GM12892 (cell line): ENCODE measurements around the gene NDFIP1.
A peak's percentile ranks its signal among the peaks of the same experiment; 100 is the strongest.

Experiments
- DNase-seq: peaks from one replicate; pipeline ENCODE4 v3.0.0; 2011; ENCODE audit not compliant: insufficient read length
- FAIRE-seq: peaks from 2 replicates; lab custom pipeline; 2011; peaks lifted over from hg19 to GRCh38; lab: Jason Lieb, UNC
- POLR2A ChIP-seq: IDR thresholded peaks from 2 replicates; pipeline ENCODE4 v1.6.1; 2011; ENCODE audit warnings: low read depth, low read length, control low read depth
- POLR2AphosphoS5 ChIP-seq: IDR thresholded peaks from 2 replicates; pipeline ENCODE4 v1.6.1; 2011; ENCODE audit warnings: low read depth, low read length, control low read depth
- TAF1 ChIP-seq: IDR thresholded peaks from 2 replicates; pipeline ENCODE4 v1.6.1; 2011; ENCODE audit warnings: low read depth, mild to moderate bottlenecking, control low read depth, low read length, borderline replicate concordance

Gene NDFIP1

GRCh38 chr5:142109331-142110045, 909 bp downstream of the NDFIP1 start:
- FAIRE-seq, result no peak
- TF ChIP-seq POLR2A (no peak), TAF1 (no peak), POLR2AphosphoS5 (no peak)
- DNase-seq, result no peak

- TF ChIP-seq TAF1, result no peak
- TF ChIP-seq POLR2AphosphoS5, result no peak
- no peak for TF ChIP-seq POLR2A
- FAIRE-seq (no peak), DNase-seq (peak; percentile 11)
Measured at GRCh38 chr5:142110046-142110531, 1.5 kb downstream of the NDFIP1 start.

- FAIRE-seq (no peak), DNase-seq (no peak)
- TF ChIP-seq TAF1 (no peak), POLR2A (no peak), POLR2AphosphoS5 (no peak)
Measured at GRCh38 chr5:142110988-142111687, 2.6 kb downstream of the NDFIP1 start.

- FAIRE-seq (no peak), DNase-seq (no peak)
- TF ChIP-seq POLR2AphosphoS5 (no peak), TAF1 (no peak), POLR2A (no peak)
Measured at GRCh38 chr5:142114687-142115086, 6.1 kb downstream of the NDFIP1 start.

- DNase-seq, result no peak
- FAIRE-seq, result no peak
- TF ChIP-seq TAF1 (no peak), POLR2A (no peak), POLR2AphosphoS5 (no peak)
Measured at GRCh38 chr5:142115937-142116614, 7.5 kb downstream of the NDFIP1 start.

GRCh38 chr5:142117579-142118151, 9.1 kb downstream of the NDFIP1 start:
- no peak for FAIRE-seq
- DNase-seq, result no peak
- TF ChIP-seq POLR2AphosphoS5 (no peak), TAF1 (no peak), POLR2A (no peak)

GRCh38 chr5:142118155-142118686, 9.6 kb downstream of the NDFIP1 start:
- no peak for DNase-seq
- peak; percentile 14 for FAIRE-seq
- TF ChIP-seq POLR2A (no peak), POLR2AphosphoS5 (no peak), TAF1 (no peak)

- TF ChIP-seq POLR2AphosphoS5 (no peak), TAF1 (no peak), POLR2A (no peak)
- DNase-seq (no peak), FAIRE-seq (no peak)
Measured at GRCh38 chr5:142119051-142119625, 10.6 kb downstream of the NDFIP1 start.

GRCh38 chr5:142120247-142120935, 11.8 kb downstream of the NDFIP1 start:
- no peak for FAIRE-seq
- TF ChIP-seq POLR2AphosphoS5 (no peak), TAF1 (no peak), POLR2A (no peak)
- DNase-seq, result no peak

GRCh38 chr5:142122121-142122520, 13.5 kb downstream of the NDFIP1 start:
- no peak for DNase-seq
- TF ChIP-seq TAF1 (no peak), POLR2A (no peak), POLR2AphosphoS5 (no peak)
- no peak for FAIRE-seq
